CD4-positive, alpha-beta T cell treated with Interleukin-4 for 1 hour (primary cell): ENCODE measurements around the gene TMEM219.

Source experiments
- DNase-seq, 2 donors: peaks; one replicate each; pipeline ENCODE4 v3.0.0-alpha.2; 2020 to 2022

Gene TMEM219

DNA sequence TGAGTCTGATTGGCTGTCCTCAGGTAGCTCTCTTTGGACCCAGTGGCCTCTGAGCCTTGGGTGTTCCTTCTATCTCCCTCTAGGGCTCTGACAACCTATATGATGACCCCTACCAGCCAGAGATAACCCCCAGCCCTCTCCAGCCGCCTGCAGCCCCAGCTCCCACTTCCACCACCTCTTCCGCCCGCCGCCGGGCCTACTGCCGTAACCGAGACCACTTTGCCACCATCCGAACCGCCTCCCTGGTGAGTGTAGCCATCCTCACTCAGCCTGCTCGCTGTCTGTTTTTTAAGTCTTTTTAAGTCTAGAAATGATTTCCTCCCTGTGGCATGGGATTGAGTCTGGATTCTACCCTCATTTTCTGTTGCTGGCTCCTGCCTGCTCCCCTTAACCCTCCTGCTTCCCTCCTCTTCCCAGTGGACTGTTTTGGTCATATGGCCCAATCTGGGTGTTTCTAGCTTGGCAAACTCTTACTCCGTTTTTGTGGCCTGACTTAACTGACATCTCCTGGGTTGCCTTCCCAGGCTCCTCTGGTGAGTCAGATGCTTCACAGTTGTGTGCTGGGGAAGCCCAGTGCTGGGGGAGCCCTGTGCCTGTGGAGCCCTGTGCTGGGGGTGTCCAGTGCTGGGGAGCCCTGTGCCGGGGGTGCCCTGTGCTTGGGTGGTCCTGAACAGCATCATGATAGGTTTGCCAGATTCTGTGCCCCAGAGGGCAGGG is 21.7 kb downstream of the TMEM219 start:
- DNase-seq: no peak

DNA sequence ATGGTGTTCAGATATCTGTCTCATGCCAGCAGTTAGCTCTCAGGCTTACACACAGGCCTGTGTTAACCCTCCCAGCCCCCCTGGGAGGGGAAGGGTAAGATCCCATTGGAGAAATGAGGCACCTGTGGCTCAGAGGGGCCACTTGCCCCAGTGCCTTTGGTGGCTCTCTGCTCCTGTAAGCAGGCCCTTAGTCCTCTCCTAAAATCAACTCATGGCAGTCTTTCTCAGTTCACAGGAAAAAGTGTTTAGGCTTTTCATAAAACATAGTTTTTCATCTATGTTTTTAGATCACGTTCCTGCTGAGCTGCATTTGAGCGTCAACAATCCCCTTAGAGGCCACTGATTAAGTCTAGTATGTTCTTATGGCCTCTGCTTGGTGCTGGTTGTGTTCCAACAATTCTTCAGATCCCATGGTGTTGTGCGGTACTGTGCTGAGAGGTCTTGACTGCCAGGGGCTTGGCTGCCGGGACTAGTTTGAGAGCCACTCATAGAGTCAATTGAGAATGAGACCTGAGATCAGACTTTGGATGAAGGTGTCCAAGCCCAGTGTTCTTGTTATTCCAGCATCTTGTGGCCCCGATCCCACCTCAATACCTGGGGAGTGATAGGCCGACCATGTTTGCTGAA is 22.4 kb downstream of the TMEM219 start:
- no peak for DNase-seq

DNA sequence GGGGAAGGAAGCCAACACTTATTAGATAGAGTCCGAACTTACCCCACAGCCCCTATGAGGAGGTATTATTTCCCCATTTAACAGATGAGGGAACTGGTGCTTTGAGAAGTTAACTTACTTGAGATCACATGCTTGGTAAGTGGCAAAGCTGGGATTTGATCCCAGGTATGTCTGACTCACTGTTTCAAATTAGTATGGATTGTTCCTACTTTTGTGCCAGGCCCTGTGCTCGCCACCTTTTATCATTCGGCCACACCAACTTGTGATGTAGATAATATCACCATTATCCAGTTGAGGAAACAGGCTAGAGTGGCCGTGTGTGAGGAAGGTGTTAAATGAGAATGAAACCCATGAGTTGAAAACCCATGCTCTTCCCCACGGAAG is 22.9 kb downstream of the TMEM219 start:
- no peak for DNase-seq

DNA sequence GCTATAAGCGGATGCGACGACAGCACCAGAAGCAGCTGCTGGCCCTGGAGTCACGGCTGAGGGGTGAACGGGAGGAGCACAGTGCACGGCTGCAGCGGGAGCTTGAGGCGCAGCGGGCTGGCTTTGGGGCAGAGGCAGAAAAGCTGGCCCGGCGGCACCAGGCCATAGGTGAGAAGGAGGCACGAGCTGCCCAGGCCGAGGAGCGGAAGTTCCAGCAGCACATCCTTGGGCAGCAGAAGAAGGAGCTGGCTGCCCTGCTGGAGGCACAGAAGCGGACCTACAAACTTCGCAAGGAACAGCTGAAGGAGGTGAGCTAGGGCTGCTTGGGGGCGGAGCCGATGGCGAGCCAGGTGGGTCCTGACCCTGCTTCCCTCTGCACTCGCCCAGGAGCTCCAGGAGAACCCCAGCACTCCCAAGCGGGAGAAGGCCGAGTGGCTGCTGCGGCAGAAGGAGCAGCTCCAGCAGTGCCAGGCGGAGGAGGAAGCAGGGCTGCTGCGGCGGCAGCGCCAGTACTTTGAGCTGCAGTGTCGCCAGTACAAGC is 23.5 kb downstream of the TMEM219 start:
- DNase-seq: no peak

DNA sequence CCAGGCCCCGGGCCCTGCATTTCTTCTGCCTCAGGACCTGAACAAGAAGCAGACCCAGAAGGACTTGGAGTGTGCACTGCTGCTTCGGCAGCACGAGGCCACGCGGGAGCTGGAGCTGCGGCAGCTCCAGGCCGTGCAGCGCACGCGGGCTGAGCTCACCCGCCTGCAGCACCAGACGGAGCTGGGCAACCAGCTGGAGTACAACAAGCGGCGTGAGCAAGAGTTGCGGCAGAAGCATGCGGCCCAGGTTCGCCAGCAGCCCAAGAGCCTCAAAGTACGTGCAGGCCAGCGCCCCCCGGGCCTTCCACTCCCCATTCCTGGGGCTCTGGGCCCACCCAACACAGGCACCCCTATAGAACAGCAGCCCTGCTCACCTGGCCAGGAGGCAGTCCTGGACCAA is 24.4 kb downstream of the TMEM219 start:
- no peak for DNase-seq

DNA sequence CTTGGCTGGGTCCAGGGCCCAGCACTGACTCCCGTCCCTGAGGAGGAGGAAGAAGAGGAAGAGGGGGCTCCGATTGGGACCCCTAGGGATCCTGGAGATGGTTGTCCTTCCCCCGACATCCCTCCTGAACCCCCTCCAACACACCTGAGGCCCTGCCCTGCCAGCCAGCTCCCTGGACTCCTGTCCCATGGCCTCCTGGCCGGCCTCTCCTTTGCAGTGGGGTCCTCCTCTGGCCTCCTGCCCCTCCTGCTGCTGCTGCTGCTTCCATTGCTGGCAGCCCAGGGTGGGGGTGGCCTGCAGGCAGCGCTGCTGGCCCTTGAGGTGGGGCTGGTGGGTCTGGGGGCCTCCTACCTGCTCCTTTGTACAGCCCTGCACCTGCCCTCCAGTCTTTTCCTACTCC is 25.1 kb downstream of the TMEM219 start:
- DNase-seq: no peak

DNA sequence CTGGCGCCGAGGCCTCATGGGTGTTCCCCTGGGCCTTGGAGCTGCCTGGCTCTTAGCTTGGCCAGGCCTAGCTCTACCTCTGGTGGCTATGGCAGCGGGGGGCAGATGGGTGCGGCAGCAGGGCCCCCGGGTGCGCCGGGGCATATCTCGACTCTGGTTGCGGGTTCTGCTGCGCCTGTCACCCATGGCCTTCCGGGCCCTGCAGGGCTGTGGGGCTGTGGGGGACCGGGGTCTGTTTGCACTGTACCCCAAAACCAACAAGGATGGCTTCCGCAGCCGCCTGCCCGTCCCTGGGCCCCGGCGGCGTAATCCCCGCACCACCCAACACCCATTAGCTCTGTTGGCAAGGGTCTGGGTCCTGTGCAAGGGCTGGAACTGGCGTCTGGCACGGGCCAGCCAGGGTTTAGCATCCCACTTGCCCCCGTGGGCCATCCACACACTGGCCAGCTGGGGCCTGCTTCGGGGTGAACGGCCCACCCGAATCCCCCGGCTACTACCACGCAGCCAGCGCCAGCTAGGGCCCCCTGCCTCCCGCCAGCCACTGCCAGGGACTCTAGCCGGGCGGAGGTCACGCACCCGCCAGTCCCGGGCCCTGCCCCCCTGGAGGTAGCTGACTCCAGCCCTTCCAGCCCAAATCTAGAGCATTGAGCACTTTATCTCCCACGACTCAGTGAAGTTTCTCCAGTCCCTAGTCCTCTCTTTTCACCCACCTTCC is 25.6 kb downstream of the TMEM219 start:
- no peak for DNase-seq

DNA sequence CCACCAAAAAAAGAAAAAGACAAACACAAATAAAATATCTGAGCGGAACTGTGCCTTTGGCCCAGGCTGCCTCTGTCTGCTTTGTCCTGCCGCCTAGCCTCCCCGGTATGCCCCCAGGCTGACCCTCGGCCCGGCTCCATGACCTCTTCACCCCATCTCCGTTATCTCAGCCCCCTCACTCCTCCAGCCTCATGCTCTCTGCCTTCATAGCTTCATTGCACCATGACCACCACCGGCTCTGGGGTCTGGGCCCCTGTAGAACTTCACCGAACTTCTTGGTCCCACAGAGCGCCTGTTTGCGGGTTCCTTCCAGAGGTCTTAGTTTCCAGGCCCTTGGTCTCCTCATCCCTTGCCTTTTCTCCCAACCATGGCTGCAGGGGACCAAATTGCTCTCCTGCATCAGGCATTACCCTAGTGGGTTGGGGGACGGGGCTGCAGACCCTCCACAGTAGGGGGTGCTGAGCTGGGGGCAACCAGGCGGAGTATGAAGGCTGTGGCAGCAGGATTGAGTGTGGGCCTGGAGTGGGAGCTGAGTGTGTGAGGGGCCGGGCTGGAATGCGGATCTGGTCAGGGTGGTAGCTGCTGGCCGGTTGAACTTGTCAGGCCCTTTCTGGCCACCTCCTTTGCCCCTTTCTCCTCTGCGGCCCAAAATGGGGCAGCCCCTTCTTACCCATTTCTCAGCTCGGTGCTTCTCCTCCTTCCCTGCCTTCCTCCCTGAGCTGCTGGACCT is 26.6 kb downstream of the TMEM219 start:
- DNase-seq: no peak

DNA sequence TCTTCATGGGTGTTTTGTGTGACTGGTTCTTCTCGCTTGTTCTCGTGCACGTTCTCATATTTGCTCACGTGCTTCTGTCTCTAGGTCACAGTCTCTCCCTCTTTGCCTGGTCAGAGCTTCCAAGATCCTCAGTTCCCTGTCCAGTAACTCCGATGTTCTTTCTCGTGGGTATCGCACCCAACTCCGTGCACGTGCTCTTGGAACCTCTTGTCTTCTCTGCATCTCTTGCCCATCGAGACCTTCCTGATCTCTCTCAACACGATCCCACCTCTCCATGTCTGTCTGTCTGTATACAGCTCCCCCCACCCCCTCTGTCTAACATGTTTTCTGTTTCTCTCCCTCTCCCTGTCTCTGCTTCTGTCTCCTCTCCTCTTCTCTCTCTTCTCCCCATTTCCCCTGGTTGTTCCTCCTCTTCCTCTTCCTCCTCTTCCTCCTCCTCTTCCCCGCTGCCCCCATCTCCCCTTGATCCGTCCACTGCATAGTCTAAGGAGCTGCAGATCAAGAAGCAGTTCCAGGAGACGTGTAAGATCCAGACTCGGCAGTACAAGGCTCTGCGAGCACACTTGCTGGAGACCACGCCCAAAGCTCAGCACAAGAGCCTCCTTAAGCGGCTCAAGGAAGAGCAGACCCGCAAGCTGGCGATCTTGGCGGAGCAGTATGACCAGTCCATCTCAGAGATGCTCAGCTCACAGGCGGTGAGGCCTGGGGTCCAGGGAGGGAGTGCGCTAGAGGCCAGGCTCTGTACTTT is 27.4 kb downstream of the TMEM219 start:
- no peak for DNase-seq

DNA sequence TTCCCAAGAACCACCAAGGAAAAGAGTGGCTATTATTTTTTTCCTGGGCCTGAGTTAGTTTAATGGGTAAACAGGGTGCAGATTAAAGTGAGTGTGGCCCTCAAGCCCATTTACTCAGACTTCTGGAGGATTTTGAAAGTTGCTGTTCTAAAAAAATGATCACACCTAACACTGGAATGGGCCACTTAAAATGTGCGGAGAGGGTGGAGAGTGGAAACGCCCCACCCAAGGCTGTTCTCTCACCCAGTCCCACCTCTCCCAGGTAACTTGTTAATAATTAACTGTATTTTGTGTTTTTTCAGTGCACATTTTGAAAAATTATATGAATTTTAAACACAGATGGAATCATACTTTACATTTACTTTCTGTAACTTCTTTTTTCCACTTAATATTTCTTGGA is 28.2 kb downstream of the TMEM219 start:
- DNase-seq: no peak

DNA sequence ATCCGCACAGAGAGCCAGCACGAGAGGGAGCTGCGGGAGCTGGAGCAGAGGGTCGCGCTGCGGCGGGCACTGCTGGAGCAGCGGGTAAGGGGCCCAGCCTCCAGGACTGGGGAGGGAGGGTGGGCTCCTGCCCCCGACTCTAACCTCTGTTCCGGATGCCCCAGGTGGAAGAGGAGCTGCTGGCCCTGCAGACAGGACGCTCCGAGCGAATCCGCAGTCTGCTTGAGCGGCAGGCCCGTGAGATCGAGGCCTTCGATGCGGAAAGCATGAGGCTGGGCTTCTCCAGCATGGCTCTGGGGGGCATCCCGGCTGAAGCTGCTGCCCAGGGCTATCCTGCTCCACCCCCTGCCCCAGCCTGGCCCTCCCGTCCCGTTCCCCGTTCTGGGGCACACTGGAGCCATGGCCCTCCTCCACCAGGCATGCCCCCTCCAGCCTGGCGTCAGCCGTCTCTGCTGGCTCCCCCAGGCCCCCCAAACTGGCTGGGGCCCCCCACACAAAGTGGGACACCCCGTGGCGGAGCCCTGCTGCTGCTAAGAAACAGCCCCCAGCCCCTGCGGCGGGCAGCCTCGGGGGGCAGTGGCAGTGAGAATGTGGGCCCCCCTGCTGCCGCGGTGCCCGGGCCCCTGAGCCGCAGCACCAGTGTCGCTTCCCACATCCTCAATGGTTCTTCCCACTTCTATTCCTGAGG is 29.1 kb downstream of the TMEM219 start:
- no peak for DNase-seq

DNA sequence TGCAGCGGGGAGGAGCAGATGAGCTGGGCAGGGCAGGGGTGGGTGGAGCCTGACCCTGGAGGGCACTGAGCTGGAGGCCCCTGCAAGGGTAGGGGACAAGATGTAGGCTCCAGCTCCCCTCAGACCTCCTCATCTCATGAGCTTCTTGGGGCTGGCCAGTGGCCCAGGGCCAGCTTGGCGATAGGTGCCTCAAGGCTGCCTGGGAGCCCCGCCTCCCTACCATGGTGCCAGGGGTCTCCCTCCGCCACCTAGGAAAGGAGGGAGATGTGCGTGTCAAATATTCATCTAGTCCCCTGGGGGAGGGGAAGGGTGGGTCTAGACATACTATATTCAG is 29.7 kb downstream of the TMEM219 start:
- no peak for DNase-seq

DNA sequence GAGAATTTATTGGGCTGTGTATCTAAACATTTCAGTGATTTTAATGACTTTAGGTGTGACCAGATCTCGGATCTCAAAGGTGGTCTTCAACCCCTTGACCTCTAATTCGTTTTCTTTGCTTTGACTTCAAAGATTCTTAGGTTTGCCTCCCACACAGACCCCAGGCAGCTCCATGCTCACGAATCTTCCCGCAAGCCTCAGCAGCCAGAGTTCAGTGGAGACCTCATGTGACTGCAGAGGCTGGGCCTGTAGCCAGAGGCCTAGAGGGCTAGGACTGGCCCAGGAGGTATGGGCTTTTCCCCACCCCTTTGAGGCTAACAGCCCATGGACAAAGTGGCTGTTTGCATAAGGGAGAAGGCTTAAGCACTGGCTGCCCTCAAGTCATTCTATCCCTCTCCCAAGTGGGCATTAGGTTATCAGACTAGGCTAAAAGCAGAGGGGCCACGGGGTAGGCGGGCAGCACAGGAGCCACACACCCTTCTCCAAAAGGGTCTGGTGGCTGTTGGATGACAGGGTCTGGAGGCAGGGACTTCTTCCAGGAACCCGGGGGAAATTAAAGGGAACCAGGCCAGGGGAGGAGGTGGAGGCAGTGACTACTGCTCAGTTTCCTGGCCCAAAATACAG is 30.6 kb downstream of the TMEM219 start:
- no peak for DNase-seq

DNA sequence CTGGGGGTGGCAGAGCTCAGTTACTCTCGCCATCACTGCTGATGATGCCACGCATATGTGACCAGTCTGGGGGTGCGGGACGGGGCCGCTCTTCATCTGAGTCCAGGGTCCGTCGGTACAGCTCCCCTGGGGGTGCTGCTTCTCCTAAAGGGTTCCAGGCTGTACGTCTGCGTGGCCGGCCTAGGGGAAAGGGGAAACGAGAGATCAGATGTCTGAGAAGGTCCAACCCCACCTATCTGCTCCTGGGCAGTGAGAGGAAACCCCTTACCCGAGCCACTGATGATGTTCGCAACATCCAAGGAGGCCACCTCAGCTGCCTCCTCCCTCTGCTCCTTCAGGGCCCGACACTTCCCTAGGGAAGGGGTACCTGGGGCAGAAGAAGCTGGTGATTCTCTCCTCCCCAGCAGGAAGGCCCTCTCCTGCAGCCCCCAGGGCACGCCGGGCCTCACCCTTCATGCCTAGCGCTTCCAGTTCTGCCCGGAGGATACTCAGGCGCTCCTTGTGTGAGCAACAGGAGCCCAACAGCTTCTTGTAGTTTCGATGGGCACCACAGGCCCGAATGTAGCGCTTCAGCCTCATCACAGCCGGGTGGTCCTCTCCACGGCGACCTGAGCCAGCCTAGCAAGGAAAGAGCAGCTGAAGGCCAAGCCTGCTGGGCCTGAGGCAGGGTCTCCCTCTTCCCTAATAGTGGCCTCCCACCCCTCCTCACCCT is 31.5 kb downstream of the TMEM219 start:
- no peak for DNase-seq

DNA sequence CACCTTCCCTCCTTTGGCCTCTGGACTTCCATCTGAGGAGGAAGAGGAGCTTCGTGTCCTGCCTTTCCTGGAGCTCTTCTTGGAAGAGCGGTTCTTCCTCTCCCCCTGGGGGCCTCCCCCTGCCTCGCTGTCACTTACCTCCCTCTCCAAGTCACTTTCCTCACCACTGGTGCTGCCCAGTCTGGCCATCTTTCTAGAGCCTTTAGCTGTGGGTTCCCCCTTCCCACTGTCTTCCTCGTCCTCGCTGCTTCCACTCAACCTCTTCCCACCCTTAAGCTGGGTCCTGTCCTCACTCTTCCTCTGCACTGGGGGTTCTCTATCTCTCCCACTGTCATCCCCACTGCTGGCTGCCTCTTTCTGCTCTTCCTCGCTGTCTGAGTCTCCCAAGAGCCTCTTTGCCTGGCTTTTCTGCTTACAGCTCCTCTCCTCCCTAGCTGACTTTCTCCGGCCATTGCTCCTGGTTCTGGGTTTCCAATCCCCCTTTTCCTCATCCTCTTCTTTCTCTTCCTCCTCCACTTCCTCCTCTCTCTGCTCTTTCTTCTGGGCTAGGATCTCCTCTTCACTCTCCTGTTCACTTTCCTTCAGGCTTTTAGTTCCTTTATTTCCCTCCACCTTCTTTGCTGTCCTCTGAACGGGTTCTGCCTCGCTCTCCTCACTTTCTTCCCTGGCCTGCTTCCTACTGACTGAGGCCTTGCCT is 32.2 kb downstream of the TMEM219 start:
- DNase-seq: no peak

DNA sequence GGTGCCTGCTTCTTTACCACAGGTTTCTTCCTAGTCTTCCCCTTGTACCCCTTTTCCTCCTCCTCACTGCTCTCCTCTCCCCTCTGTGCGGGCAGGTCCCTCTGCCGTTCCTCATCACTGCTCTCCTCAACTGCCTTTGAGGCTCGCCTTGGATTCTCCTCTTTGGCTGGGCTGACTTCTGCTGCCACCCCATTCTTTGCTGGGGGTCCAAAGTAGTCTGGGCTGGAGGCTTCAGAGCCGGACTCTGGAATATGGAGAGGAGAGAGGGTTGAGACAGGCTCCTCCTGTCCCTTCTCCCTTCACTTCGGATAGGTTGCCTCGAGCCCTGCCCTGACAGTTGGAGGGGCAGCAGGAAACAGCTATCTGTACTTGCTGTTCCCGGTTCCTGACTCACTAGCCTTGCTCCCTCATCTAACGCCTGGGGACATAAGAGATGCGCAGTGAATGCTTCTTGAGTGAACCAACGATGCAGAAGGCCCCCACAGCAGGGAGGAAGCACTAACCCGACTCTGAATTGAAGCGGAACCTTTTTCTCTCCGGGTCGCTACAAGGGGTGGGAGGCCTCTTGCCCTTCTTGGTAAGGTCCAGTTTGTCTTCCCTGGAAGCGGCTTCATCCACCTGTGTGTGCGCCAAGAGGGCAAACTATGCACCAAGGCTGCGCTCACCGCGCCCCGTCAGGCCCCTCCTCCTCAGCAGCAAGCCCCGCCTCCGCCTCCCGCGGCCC is 32.9 kb downstream of the TMEM219 start:
- no peak for DNase-seq

DNA sequence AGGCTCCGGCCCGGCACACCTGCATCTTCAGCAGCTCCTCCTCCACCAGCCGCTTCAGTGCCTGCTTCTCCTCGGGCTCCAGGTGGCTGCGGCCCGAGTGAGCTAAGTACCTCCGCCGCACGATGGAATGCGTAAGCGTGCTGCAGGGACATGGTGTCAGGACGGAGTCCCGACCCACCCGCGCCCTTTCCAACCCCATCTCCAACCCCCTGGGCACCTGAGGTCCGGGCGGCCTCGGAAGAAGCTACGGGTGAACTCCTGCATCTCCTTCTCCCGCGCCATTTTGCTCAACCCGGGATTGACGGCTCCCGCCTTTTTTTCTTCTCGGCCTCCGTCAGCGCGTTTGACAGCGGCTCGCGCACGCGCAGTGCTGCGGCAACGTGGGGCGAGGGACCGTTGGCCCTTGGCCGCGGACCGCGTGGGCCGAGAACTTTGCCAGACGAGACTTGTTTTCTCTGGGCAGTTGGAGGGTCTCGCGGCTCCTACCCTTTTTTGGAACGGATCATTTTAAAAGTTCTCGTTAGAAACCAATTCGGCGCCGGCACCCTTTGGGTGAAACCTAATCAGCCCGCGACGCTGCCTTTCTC is 33.5 kb downstream of the TMEM219 start, which contains the start of gene HIRIP3:
Gene HIRIP3, minus strand, starts transcription at position 294 of the 587 bp plus-strand sequence. Its CDS starts 12 bp downstream, at position 282.
- peak; percentile 87 to 89 for DNase-seq

DNA sequence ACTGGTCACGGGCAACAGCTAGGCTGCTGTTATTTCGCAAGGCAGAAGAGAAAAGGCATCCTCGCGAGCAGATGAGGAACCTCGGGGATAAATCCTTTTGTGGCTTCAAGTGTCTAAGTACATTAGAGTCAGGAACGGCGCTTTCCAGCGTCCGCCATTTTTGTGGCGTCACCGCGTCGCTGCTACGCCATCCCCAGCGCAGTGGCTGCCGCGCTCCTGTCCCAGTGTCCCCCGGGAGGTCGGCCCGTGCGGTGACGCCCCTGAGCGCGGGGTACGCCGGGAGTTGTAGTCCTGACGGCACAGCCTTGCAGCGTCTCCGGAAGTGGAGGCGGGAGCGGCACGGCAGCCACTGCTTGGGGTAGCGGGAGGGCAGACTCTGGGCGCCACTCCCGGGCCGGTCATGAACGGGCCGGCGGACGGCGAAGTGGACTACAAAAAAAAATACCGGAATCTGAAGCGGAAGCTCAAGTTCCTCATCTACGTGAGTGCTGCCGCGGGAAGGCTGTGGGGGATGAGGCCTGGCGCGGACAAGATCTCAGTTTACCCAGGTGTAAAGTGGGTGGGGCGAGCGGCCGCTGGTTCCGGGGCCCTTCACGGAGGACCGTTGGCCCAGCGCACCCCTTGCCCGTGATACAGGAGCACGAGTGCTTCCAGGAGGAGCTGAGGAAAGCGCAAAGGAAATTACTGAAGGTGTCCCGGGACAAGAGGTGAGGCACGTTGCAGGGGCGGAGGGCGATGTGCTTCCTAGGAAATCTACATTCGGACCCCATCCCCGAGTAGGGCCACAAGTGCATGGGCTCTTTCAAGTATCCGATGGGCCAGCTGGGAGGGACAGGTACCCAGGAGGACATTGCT is 34.3 kb downstream of the TMEM219 start, which contains the start of gene INO80E:
Gene INO80E, plus strand, starts transcription at position 331 of the 855 bp plus-strand sequence. Its CDS starts 70 bp downstream, at position 401.
- peak; percentile 98 for DNase-seq
